ENCODE data around the gene DOCK1.

The DOCK1 gene

DNA sequence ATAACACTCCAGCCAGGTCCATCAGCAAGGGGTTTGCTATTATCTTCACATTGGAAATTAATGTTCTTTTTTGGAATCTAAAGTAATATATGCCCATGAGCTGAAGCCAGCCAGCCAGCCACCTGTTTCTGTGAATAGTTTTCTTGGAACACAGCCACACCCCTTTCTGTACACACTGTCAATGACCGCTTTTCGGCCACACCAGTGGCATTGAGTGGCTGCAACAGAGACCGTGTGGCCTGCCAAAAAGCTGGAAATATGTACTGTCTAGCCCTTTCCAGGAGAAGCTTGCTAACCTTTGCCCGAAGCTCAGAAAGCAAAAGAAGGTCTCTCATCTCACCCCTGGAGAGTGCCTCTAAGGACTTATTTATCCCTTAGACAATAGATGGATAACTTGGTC is 545.4 kb downstream of the DOCK1 start:
- no peak for DNase-seq

DNA sequence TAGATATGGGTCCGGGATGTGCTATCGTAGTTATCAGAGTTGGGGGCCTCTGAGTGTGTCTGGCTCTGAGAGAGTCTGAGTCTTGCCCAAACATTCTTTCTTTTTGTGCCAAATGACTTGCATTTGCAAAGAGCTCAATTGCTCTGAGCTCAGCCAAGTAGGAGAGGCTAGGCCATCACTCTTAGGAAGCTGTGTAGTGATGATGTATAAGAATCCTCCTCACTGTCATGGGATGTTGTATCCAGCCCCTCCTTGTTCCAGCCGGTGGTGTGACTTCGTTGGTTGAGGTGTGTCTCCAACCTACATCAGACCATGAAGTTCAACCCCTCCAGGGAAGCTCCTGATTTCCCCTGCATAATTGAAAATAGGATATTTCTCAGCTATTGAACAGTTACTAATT is 546.4 kb downstream of the DOCK1 start:
- no peak for DNase-seq

DNA sequence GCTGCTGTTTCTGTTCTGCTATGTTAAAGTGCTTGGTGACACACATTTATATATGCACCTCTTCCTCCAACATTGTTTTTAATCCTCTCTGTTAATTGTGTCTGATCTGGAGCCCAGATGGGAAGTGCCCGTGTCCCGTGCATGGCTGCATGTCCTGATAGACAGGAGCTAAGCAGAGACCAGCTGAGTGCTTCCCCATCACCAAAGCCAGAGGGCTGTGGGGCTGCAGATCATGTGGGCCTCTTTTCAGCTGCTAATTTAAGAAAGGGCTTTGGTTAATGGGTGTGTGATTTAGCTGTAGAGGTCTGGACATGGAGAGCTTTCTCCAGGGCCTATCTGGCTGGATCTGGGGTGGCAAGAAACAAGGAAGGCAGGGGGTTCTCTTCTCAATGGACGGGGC is 547.3 kb downstream of the DOCK1 start:
- DNase-seq, result no peak

DNA sequence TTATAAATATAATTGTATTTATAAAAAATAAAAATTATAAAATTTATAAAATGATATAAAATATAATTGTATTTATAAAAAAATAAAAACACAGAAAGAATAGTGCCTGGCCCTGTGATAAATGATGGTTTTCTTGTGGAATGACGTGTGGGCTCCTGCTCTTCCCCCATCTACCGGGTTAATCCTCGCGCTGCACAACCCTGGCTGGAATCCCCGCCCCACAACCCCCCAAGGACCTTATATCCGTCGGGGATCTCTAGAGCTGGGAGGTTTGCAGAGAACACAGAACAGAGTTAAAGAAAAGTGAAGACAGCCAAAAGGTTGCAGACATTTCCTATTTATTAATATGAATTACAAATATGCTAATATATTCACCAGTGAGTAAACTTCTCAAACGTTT is 548.5 kb downstream of the DOCK1 start:
- no peak for DNase-seq

DNA sequence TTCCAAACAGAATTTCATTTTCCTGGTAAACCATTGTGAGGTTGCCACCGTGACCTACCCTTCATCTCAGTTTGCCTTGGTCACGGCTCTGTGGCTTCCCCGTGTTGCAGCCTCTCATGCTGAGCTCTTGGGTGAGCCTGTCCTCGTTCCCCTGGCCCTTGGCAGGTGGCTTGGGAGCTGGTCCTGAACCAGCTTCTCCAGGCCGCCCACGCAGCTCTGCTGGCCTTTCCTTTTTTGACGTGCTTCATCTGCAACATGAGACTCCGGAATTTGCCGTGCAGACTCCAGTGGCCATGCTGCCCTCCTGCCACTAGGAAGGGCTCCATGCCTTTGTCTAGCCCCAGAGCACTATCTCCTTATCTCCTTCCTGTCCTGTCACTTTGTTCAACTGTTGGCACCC is 550.9 kb downstream of the DOCK1 start:
- no peak for DNase-seq

DNA sequence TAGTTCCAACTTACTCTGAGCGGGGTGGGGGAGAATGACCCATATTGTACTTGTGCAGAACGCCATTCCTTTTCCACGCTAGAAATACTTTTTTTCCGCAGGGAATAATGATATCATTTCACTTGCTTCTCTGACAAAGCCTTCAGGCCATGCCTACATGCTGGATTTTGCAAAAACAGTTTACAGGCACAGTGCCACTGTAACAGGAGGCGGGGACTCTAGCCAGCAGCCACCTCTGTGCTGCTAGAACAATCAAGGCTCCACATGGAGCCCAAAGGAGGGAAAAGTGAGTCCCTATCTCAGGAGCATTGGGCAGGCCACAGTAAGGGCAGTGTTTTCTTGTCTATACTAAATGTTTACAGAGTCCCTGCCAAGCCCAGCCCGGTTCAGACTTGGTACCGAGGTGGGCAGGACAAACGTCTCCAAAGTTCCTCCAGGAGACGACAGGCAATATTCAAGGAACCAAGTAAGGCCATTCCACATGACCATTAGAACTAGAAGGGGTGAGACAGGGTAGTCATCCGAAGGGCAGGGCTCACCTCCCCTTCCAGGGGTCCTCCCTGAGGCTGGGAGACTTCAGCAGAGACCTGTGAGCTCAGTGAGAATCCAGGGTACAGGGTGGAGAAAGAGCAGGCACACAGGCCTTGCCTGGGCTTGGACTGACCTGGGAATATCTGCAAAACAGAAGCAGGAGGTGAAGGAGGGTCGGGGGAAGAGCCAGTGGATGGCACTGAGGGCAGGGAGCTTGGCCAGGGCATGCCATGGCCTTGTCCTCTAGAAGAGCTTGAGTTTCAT is 553.0 kb downstream of the DOCK1 start:
- DNase-seq, result no peak

DNA sequence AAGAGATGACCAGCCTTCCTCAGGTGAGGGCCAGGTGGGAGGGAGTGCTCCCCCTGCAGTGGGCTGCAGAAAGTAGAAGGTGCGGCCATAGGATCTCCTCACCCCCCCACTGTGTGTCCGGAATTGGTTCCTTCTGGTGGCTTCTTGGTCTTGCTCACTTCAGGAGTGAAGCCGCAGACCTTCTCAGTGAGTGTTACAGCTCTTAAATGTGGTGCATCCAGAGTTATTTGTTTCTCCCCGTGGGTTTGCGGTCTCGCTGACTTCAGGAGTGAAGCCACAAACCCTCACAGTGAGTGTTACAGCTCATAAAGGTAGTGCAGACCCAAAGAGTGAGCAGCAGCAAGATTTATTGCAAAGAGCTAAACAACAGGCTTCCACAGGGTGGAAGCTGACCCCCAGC is 553.6 kb downstream of the DOCK1 start:
- DNase-seq, result no peak

DNA sequence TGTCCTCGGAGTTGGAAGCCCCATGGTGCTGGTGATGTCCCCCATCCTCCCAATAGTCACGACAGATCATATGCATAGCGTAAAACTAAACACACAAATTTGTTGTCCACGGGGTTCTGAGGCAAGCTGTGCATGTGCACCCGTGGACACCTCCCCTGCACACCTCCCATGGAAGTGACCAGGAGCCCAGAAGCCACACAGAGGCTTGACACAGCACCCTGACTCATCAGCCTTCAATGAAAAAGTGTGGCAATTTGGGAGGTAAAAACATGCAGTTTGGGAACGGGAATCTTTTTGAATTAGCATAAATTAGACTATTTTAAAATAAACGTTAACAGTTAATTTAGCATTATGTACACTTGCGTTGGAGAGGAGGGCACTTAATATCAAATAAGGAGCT is 554.7 kb downstream of the DOCK1 start:
- DNase-seq, result no peak

DNA sequence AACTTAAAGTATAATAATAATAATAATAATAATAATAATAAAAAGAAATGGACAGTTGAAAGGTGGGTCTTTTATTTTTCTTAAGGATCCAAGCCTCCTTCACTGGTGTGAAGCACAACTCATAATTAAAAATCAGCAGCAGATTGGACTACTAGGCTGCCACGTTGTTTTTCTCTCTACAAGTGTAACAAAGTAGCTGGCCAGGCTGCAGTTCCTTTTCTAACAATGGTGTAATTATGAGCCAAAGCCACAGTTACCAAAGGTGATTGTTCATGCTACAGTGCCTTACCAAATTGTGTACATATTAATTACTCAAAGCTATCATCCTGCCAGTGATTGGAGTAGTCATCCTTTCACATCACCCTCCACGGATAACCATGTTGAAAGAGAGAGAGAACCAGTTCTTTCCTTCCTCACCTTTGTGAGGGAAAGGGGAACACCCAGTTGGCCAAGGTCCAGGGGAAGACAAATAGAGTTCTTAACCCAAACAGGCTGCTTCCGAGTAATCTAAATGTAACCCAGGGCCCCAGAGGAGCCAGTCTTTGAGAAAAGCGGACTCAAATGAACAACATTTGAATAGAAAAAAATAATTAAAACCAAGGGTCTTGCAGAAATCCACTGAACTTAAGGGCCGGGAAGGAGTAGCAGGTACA is 557.5 kb downstream of the DOCK1 start:
- DNase-seq, result no peak

DNA sequence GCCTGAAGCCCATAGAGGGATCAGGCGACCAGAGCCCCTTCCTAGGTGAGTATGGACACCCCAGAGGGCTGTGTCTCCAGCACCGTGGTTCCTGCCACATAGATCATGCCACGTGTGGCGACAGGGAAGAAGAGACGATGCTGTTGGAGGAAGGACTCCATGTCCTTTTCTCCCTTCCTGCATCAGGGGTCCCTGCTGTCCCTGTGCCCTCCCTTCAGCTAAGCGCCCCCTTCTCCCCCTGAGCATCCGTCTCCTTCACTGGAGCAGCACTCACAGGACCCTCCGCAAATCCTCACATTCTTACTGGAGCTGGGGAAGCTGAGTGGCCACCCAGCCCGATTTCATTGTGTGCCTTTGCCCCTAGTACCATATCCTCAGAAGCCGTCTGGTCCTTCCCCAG is 558.3 kb downstream of the DOCK1 start:
- DNase-seq, result no peak

DNA sequence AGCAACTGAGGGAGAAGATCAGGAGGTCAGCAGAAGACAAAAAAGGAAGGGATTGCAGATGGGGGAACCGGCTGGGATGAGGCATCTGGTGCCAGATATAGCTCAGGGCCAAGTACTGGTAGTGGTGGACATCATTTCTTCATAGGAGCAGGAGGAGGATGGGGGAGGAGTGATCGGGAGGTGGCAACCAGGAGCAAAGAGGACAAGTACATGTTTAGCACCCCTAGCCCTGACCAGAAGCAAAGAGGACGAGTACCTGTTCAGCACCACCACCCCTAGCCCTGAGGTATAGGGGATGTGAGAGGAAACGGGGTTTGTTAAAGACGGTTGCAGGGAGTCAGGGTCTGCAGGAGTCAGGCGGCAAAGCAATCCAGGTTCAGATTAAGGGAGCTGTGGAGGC is 559.3 kb downstream of the DOCK1 start:
- no peak for DNase-seq

DNA sequence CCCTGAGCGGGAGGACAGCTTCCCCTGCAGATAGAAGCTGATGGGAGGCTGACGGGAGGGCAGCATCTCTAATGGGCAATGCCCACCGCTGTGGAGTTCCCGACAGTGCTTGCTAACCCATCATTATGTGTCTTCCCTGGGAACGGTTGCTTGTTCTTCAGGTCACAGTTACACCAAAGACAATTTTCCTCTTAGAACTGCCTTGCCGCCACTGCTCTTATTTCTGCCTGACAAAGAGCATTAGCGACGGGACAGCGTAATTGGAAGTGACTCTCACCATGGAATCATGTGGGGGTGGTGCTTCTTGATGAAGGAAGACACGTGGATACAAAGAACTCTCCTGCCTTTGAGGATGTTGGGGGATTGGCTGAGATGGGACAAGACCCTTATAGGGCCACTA is 562.6 kb downstream of the DOCK1 start:
- no peak for DNase-seq

DNA sequence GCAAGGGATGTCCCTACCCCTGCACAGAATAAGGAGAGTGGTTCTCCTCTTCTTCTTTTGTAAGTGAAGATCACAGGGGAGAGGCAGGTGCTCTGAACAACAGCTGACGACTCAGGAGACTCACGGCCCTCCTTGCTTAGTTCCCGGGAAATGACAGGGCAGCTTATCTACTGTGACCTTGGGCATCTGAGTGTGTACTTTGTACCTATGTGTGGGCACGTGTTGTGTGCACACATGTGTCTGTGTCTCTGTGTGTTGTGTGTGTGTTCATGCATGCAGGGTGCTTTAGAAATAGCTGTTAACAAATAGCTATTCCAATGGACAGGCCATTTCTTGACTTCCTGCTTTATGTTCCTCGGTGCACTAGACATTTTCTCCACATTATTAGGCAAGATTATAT is 563.4 kb downstream of the DOCK1 start:
- DNase-seq, result no peak

DNA sequence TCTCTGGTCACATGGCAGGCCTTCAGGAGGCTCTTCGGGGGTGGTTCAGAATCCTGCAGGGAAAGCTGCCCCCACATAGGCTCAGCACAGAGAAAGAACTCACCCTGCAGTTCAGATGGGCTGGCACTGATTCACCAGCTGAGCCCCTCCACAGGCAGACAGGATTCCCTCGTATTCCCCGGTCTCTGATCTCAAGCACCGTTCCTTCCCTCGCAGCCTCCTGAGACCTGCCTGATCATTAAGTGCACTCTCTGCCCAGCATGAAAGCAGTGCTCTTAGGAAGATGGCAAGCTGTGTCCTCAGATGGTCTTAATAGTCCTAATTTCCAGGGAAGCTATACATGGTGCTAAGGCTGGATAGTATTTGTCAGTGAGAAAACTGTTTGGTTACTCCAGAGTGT is 565.7 kb downstream of the DOCK1 start:
- DNase-seq, result no peak

DNA sequence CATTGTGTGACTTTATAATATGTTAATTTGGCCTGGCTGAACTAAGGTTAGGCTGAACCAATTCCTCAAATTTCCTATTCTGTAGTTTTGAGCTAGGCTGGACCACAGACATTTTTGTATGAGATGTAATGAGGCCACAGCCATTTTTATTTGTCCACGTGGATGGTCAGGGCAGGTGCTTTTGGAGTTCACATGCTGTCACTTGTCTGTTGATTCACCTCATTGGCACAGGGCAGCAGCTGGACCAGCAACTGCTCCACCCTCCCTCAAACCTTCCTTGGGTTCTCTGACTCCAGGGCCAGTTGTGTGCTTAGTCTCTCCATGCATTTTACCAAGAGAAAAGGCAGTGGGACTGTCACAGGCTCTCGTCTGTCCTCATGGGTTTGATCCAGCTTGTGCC is 567.7 kb downstream of the DOCK1 start:
- DNase-seq, result no peak

DNA sequence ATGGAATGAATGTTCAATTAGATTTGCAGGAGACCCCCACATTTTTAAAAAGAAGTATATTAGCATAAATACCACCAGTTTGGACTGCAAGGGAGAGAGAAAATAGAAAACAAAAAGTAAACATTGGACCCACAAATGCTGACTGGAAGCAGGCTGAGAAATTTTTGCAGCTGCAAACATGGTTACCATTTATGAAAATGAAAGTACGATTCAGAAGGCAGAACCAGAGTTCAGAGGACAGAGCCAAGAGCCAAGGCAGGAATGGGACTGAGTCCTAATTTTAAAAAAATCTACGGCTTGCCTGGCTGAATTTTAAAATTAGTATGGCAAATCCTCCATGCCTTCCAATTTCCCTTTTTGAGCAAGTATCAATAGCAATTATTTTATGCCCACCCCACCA is 569.3 kb downstream of the DOCK1 start:
- no peak for DNase-seq

DNA sequence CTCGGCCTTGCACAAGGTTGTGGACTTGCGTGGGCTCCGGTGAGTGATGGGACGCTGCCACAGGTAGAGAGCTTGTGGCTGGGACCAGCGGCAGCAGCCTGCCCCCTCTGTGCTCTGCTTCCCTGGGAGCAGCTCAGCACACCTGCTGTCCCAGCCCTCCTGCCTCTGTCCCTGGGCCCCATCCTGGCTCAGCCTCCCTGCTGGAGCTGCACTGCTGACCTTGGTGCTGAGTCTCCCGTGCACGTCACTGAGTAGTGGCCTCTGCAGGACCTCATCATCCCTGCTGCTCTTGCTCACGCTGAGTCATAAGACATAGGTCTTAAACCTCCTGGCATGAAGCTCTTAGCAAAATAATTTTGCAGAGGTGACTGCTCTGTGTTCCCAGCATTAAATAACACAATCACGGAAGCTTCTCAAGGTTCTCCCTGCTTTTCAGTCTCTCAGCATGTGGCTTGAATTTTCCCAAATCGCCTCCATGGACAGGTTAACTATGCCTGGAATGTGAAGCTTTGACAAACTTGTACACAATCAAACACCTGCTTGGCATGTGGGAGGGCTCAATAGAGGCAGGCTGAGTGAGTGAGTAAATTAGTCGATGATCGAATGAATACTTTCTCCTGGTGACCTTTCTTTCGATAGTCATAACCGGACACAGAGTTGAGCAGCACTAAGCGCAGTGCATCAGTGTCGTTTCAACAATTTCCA is 580.1 kb downstream of the DOCK1 start:
- DNase-seq, result no peak

DNA sequence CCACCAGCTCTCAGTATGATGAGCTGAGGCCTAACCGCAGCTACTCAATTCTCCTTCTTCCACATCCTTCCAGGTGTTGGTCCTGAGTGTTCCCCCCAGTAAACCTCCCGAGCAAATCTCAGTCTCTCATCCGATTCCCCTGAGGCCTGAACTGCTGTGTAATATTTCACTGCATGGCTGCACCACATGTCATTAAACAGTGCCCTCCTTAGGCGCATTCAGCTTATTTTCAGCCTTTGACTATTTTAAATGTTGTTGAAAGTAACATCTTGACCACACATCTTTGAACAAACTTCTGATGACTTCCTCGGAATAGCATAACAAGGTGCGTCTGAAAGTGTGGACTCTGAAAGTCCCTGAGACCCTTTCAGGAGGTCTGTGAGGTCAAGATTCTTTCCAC is 581.1 kb downstream of the DOCK1 start:
- DNase-seq, result no peak

DNA sequence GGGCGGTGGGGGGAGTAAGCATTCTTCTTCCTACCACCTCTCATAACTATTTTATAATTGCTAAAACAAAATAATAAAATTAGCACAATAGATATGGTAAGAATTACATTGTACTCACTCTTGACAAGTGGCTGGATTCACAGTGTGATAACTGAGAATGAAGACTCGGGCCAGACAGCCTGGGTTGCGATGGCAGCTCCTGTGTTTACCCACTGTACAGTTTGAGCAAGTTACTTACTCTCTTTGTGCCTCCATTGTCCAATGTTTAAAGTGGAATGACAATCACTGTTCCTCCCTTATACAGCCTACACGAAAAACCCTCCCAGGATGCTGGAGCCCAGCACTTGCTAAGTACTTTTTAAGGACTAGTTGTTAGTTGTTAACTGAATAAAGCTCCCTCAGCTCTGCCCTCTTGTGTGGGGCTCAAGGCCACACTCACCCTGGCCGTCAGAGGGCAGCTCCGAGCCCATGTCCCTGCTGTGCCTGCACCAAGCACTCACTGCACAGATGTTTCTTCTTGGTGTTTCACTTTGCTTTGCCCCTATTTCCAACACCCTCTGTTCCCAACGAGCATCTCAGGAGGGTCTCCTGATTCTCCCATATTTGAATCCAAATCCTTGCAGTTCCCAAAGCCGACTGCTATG is 587.5 kb downstream of the DOCK1 start:
- no peak for DNase-seq

DNA sequence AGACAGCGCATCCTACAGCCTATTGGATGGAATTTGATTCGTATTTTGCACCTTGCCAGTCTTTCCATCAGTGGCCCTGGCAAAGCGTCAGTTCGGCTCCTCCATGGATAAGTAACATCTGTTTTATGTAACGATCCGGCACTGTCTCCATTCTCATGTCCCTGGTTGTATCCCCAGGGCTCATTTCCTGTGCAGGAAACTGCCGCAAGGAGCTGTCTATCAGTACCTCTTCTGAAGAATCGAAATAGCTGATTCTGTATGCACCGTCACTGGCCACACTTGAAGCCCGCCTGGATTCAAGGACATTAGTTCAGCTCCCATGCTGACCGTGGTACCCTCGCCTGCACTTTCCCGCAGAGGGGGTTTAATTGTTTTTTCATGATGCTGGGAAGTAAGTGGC is 590.8 kb downstream of the DOCK1 start:
- DNase-seq, result no peak

DNA sequence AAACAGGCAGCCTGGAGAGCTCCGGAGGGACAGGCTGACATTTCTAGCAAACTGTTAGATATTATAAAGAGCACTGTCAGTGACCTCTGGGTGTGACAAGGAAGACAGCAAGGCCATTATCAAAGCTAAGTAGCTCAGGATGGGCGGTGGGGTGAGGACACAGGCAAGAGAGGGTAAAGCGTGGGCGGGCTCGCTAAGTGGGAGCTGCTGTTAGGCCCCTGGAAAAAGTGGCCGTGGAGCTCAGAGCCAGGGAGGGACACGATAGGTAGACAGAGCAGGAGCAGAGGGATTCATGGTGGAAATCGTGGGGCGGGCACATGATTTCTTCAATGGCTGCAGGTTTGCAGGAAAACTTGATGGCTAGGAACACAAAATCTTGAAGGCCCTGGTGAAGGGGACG is 592.5 kb downstream of the DOCK1 start:
- no peak for DNase-seq

DNA sequence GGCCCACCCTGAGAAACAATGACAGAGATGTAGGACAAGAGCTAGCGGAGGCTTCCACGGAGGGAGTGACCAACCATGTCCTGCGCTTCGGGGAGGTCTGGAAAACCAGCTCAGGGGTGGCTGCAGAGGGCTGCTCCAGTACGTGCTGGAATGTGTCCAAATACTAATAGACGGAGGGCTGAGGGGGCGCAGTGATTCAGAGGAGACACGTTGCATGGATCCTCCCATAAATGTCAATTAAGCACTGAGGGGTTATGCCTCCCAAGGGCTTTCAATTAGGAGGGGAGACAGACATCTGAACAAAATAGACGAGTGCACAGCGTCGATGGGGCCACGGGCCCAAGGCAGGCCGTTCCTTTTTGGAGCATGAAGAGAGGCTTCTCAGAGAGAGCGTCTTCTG is 592.9 kb downstream of the DOCK1 start:
- no peak for DNase-seq

DNA sequence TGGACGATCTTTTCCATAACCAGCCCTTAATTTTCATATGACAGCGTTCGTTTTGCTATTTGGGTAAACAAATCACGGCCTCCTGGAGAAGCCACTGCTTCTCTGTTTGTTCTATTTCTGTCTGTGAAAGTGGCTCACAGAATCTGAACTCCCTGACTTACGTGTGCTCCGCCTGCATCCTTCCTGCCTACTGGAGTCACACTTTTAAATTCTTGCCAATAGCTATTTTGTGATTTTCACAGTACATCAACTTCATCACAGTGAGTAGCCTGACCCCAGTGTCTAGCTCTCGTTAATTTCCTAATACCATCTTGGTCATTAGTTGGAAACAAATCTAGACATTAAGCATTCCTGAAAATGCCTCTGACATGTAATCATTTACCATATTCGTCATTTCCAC is 594.9 kb downstream of the DOCK1 start:
- DNase-seq, result no peak

Data from activated CD4-positive, CD25-positive, alpha-beta regulatory T cell treated with anti-CD3 and anti-CD28 coated beads, Interleukin-2, amount 50 U/mL, for 72 hours (primary cell).